ENCODE measurements around the gene PREPL. TPM values are rescaled to one million over a fixed set of nuclear protein-coding genes. Genes with fewer than 3 reads are reported as not detected.

The PREPL gene
- total and polyA plus RNA-seq, 7 donors, result 18.4 to 66.2 (median 46.0) TPM

DNA sequence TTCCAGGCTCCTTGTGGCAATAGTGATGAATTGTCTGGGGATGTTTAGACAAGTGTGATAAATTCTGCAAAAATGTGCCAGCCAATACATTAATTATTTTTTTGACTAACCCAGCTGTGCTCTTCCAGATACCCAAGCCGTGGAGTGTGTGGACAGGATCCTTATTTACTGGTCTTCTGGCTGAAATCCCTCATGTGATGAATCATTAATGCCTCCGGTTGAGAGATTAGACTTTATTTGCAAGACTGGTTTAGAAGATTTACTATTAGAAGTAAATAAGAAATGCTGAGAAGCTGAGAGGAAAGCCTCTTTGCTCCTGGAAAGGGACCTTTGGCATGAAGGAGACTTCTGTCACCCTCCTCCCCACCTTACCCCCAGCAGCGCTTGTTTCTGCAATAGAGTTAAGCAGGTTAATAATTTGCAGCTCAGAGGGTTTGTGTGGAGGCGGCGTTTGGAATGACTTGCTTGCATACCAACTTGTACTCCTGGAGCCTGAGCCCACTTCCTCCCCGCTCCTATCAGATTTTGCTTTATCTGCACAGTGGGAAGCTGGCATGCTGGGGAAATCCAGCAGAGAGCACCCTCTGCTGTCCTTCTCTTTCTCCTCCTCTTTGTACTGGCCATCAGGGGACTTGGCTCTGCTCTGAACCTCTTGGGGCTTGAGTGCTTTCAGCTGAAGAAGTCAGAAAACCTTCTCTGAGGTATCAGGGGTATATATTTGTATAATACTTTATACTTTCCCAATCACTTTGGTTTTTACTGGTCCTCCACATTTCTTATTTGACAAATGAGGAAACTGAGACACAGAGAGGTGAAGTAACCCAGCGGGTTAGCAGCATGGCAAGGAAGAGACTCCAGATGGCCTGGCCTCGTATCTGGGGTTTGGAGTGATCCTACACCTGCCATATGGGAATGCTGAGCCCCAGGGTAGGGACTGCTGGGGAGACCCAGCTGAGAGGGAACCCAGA lies 69.7 kb downstream of the PREPL start:
- no peaks in the 10 kb centered on the region for H3K36me3 ChIP-seq (ENCODE audit: insufficient read depth in 1 of 2, low read depth in 1 of 2)
- no peak overlapping the region for H3K27ac ChIP-seq
- H3K4me1 ChIP-seq, result peaks cover 9% of the 10 kb centered on the region
- DNase-seq, result peak; percentile 18 to 52
- ATAC-seq, result peak; percentile 89 to 97 (median 92)
- no peaks in the 10 kb centered on the region for H3K9me3 ChIP-seq
- H3K27me3 ChIP-seq (ENCODE audit: insufficient read depth in 3 of 3, low read length in 2 of 3), result no peaks in the 10 kb centered on the region
- TF ChIP-seq, protein P1, sequence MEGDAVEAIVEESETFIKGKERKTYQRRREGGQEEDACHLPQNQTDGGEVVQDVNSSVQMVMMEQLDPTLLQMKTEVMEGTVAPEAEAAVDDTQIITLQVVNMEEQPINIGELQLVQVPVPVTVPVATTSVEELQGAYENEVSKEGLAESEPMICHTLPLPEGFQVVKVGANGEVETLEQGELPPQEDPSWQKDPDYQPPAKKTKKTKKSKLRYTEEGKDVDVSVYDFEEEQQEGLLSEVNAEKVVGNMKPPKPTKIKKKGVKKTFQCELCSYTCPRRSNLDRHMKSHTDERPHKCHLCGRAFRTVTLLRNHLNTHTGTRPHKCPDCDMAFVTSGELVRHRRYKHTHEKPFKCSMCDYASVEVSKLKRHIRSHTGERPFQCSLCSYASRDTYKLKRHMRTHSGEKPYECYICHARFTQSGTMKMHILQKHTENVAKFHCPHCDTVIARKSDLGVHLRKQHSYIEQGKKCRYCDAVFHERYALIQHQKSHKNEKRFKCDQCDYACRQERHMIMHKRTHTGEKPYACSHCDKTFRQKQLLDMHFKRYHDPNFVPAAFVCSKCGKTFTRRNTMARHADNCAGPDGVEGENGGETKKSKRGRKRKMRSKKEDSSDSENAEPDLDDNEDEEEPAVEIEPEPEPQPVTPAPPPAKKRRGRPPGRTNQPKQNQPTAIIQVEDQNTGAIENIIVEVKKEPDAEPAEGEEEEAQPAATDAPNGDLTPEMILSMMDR (IDR thresholded peaks at IDR 0.05), result peak; percentile 65
- peak overlapping the region; percentile 46 for H3K4me3 ChIP-seq
- intact Hi-C loops (cut with DNase I), result loop anchor here (2.0 to 5.0 kb wide), 4 partner anchors 44 to 249 kb away; no protein-coding TSS in a partner anchor
- WGBS, 3 donors, result 21 to 29% (median 26%) methylated on average over 8 of the region's 8 CpGs

DNA sequence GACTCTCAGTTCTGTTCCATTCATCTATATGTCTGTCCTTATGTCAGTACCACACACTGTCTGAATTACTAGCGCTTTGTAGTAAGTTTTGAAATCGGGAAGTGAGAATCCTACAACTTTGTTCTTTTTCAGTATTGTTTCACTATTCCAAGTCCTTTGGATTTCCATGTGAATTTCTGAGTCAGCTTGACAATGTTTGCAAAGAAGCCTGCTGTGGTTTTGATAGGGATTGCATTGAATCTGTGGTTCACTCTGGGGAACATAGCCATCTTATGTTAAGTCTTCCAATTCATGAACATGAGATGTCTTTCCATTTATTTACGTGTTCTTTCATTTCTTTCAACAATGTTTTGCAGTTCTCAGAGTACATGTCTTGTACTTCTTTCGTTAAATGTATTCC lies 71.0 kb downstream of the PREPL start:
- 92 to 94% (median 93%) methylated on average over 4 of the region's 4 CpGs for WGBS, 3 donors
- Histone ChIP-seq H3K27me3 (ENCODE audit: insufficient read depth in 3 of 3, low read length in 2 of 3) (no peaks in the 10 kb centered on the region), H3K9me3 (no peaks in the 10 kb centered on the region), H3K4me1 (peaks cover 9% of the 10 kb centered on the region), H3K27ac (no peak overlapping the region), H3K36me3 (ENCODE audit: insufficient read depth in 1 of 2, low read depth in 1 of 2) (no peaks in the 10 kb centered on the region), H3K4me3 (no peak overlapping the region)
- no peak for ATAC-seq
- TF ChIP-seq, protein P1 (IDR thresholded peaks at IDR 0.05), result no peak
- intact Hi-C loops (cut with DNase I), result loop anchor here (2.0 to 5.0 kb wide), 4 partner anchors 43 to 248 kb away; no protein-coding TSS in a partner anchor
- no peak for DNase-seq

DNA sequence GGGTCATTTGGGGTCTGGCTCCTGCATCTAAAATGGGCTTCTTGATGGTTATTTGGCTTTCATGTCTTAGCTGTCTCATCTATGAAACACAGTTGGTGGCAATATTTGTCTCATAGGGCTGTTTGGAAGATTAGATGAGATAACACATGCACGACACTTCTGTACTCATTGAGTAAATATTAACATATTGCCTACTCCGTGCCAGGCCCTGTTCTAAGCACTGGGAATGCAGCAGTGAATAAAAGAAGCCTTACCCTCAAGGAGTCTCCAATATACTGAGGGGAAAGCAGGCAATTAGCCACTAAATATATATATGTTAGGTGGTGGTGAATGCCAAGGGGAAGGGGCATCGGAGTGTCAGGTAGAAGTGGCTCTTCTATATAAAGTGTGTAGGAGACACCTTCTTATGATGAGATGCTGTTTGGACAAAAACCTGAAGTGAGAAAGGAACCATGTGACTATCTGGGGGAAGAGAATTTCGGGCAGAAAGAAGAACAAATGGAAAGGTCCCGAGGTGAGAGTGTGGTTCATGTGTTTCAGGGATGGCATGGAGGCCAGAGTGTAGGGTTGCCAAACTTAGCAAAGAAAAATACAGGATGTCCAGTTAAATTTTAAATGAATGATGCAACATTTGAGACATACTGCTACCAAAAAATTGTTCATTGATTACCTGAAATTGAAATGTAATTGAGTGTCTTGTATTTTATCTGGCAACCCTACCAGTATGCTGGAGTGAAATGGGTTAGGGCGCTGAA lies 74.2 kb downstream of the PREPL start:
- DNase-seq (no peak), ATAC-seq (no peak)
- intact Hi-C loops (cut with DNase I), result no loop called here
- Histone ChIP-seq H3K36me3 (ENCODE audit: insufficient read depth in 1 of 2, low read depth in 1 of 2) (no peaks in the 10 kb centered on the region), H3K4me1 (peaks cover 9% of the 10 kb centered on the region), H3K27me3 (ENCODE audit: insufficient read depth in 3 of 3, low read length in 2 of 3) (no peaks in the 10 kb centered on the region), H3K9me3 (no peaks in the 10 kb centered on the region), H3K27ac (no peak overlapping the region), H3K4me3 (no peak overlapping the region)
- 81 to 88% (median 83%) methylated on average over 6 of the region's 6 CpGs for WGBS, 3 donors
- TF ChIP-seq, protein P1 (IDR thresholded peaks at IDR 0.05), result no peak

DNA sequence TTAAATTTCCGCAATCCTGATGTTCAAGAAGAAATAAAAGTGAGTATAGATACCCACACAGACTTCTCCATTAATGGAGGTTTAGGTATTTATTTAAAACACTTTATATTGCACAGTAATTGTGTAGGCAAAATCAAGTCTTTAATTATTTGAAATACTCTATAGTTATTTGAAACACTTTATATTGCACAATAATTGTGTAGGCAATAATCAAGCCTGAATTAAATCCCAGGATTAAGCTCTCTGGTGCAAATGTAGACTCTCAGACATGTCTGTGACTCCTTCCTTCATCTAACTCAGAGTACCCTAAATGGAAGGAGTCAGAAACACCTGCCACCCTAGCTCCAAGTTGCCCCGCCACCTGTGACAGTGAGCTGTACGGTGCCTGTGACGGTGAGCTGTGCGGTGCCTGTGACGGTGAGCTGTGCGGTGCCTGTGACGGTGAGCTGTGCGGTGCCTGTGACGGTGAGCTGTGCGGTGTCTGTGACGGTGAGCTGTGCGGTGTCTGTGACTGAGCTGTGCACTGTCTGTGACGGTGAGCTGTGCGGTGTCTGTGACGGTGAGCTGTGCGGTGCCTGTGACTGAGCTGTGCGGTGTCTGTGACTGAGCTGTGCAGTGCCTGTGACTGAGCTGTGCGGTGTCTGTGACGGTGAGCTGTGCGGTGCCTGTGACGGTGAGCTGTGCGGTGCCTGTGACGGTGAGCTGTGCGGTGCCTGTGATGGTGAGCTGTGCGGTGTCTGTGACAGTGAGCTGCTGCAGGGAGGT lies 75.0 kb downstream of the PREPL start:
- DNase-seq, result no peak
- Histone ChIP-seq H3K27me3 (ENCODE audit: insufficient read depth in 3 of 3, low read length in 2 of 3) (no peaks in the 10 kb centered on the region), H3K27ac (no peak overlapping the region), H3K9me3 (no peaks in the 10 kb centered on the region), H3K4me1 (peaks cover 4% of the 10 kb centered on the region), H3K4me3 (no peak overlapping the region), H3K36me3 (ENCODE audit: insufficient read depth in 1 of 2, low read depth in 1 of 2) (no peaks in the 10 kb centered on the region)
- intact Hi-C loops (cut with DNase I), result no loop called here
- TF ChIP-seq, protein P1 (IDR thresholded peaks at IDR 0.05), result no peak
- ATAC-seq, result no peak
- WGBS, 3 donors, result 92 to 97% (median 94%) methylated on average over 26 of the region's 26 CpGs

Measured in psoas muscle (tissue), 8 donors.